ENCODE data around the gene CD79B. TPM values are rescaled to one million over a fixed set of nuclear protein-coding genes. Genes with fewer than 3 reads are reported as not detected.
"Not testable (repeated sequence)": the region's sequence is repeated elsewhere in the genome, so short reads cannot be mapped to it uniquely, and the experiment has no call there.

The CD79B gene
- total and polyA plus RNA-seq, 2 of the 8 experiments (the other 6 are each of a cell fraction or from before 2014, with no cell fraction given): 1.5 to 3.9 TPM

- H3K36me3 ChIP-seq (ENCODE audit: control insufficient read depth in 2 of 4, insufficient read depth in 4 of 4, low read length in 3 of 4); H3K4ac ChIP-seq (replicated peaks; ENCODE audit: insufficient read length, low read depth, low read length); DNase-seq (ENCODE audit: low read depth in 1 of 2, low spot score in 2 of 2); H2AFZ ChIP-seq (ENCODE audit: low read length); H4K91ac ChIP-seq (replicated peaks; ENCODE audit: insufficient read length, low read length); H3K9ac ChIP-seq (replicated peaks in 1 of 4; ENCODE audit: extremely low read depth in 1 of 4, low read depth in 3 of 4, low read length in 3 of 4); H2BK5ac ChIP-seq (ENCODE audit: low read depth, low read length); H3K79me1 ChIP-seq (ENCODE audit: low read depth, low read length); H3K27me3 ChIP-seq (replicated peaks in 1 of 4; ENCODE audit: control insufficient read depth in 3 of 4, extremely low read depth in 1 of 4, insufficient read depth in 3 of 4, low read length in 3 of 4); H3K4me1 ChIP-seq (replicated peaks in 1 of 4; ENCODE audit: control insufficient read depth in 3 of 4, insufficient read depth in 4 of 4, low read length in 3 of 4); POLR2A ChIA-PET (ENCODE audit: partially characterized antibody); H3K18ac ChIP-seq (ENCODE audit: extremely low read depth, low read length); H3K56ac ChIP-seq (replicated peaks; ENCODE audit: insufficient read length, low read depth, low read length); H3K79me2 ChIP-seq (ENCODE audit: control insufficient read depth in 1 of 2, insufficient read depth in 2 of 2, low read length in 2 of 2); H2BK15ac ChIP-seq (ENCODE audit: low read length); H2BK20ac ChIP-seq (ENCODE audit: low read length); H3K9me3 ChIP-seq (ENCODE audit: insufficient read depth in 2 of 2, low read depth in 1 of 2, low read length in 1 of 2); H3K4me2 ChIP-seq (ENCODE audit: insufficient read depth in 1 of 2, low read depth in 2 of 2, low read length in 2 of 2); FAIRE-seq; H3K23ac ChIP-seq (ENCODE audit: insufficient read length); H2BK120ac ChIP-seq (replicated peaks; ENCODE audit: low read depth, low read length); H4K8ac ChIP-seq (ENCODE audit: extremely low read depth, insufficient read depth, low read length); H3K27ac ChIP-seq (ENCODE audit: low read depth, low read length); H3K14ac ChIP-seq (ENCODE audit: insufficient read length); H4K5ac ChIP-seq (ENCODE audit: insufficient read length, low read depth, low read length); H4K20me1 ChIP-seq (replicated peaks in 1 of 2; ENCODE audit: control insufficient read depth in 1 of 2, insufficient read depth in 2 of 2, low read length in 2 of 2); H3K23me2 ChIP-seq (ENCODE audit: low read depth, low read length); H2BK12ac ChIP-seq (ENCODE audit: low read depth, low read length); H3K4me3 ChIP-seq (ENCODE audit: extremely low read depth in 1 of 4, insufficient read depth in 2 of 4, low read depth in 3 of 4, low read length in 4 of 4); H2AK5ac ChIP-seq (ENCODE audit: low read depth, low read length): not testable (repeated sequence)
- CTCF ChIA-PET (ENCODE audit: partially characterized antibody): interaction anchor here (2.5 to 11.2 kb wide), 7 partner anchors 10 to 117 kb away, joined by 9 to 270 read pairs (median 44); partner anchors contain the start of gene GH1
- WGBS, 2 experiments (ENCODE audit: extremely low coverage in 1 of 2, insufficient coverage in 1 of 2, insufficient read length in 1 of 2, insufficient replicate concordance in 2 of 2, low coverage in 1 of 2, low lambda C conversion rate in 2 of 2, missing lambda C conversion rate in 1 of 2): 89% methylated on average over 9 of the region's 10 CpGs; no CpG with 5 or more reads in 1 of the 2 experiments
These were observed 22.5 kb downstream of the CD79B start for GRCh38 chr17:63909586-63909985.
